BLaER1 (cell line): ENCODE measurements around the gene FANCB.
A peak's percentile ranks its signal among the peaks of the same experiment; 100 is the strongest.

Source experiments
- H3K27ac ChIP-seq: shearing (Covaris generic); formaldehyde crosslinking; 2 replicates; pipeline ENCODE4 v1.8.1; 2022
- H3K27me3 ChIP-seq: shearing (Covaris generic); formaldehyde crosslinking; 2 replicates; pipeline ENCODE4 v1.8.1; 2022
- H3K36me3 ChIP-seq: shearing (Covaris generic); formaldehyde crosslinking; 2 replicates; pipeline ENCODE4 v1.8.1; 2022
- H3K4me1 ChIP-seq: shearing (Covaris generic); formaldehyde crosslinking; 2 replicates; pipeline ENCODE4 v1.8.1; 2022
- H3K4me2 ChIP-seq: shearing (Covaris generic); formaldehyde crosslinking; 2 replicates; pipeline ENCODE4 v1.8.1; 2022
- H3K4me3 ChIP-seq: shearing (Covaris generic); formaldehyde crosslinking; 2 replicates; pipeline ENCODE4 v1.8.1; 2022
- H3K9ac ChIP-seq: shearing (Covaris generic); formaldehyde crosslinking; 2 replicates; pipeline ENCODE4 v1.8.1; 2022
- H3K9me3 ChIP-seq: shearing (Covaris generic); formaldehyde crosslinking; 2 replicates; pipeline ENCODE4 v1.8.1; 2022
- H4K20me1 ChIP-seq: shearing (Covaris generic); formaldehyde crosslinking; 2 replicates; pipeline ENCODE4 v1.8.1; 2022
- Cebpa-rat ChIP-seq: shearing (Covaris generic); IDR thresholded peaks from 2 replicates; pipeline ENCODE4 v1.8.1; 2022

FANCB gene

DNA sequence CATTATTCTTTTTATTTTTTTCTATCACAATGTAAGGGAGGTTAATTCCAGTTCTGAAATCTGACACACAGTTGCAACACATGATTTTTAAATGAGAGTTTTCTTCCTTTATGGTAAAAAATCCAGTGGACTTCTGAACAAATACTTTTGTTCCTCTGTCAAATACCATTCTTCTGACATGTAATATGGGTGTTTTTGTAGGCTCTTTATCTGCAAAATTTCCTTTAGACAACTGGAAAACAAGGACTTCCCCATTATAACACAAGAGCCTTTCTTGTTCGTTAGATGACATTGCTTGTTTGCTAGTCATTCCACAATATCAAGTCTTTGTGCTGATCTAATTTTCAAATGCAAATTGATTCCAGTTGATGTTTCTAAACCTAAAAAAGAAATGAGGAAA, 7.7 kb downstream of the FANCB start:
- peaks cover 6% of the 10 kb centered on the region; the same call in 1 of the 2 replicates for H3K36me3 ChIP-seq
- H3K4me2 ChIP-seq: no peak overlapping the region
- H4K20me1 ChIP-seq: no peaks in the 10 kb centered on the region
- peaks cover 45% of the 10 kb centered on the region for H3K27me3 ChIP-seq
- H3K4me3 ChIP-seq: no peak overlapping the region
- H3K9me3 ChIP-seq: peaks cover 22% of the 10 kb centered on the region
- H3K4me1 ChIP-seq: no peaks in the 10 kb centered on the region
- TF ChIP-seq Cebpa-rat: no peak
- H3K27ac ChIP-seq: no peak overlapping the region
- no peak overlapping the region for H3K9ac ChIP-seq

DNA sequence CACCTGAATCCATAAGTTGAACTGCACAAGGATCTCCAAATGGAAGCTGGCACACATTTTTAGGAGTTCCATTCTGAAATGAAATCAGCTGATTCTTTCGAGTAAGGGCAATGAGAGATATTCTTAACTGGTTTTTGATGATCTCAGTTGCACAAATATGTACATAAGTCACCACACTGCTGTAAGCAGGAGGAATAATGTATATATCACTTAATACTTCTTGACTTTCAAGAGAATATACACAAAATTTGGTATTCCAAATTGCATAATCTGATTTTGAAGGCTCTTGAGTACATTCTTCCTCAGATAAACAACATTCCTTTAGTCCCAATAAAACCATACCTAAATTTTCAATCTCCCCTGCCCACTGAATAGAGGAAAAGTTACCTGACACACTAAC, 8.2 kb downstream of the FANCB start:
- Histone ChIP-seq H3K4me2 (no peak overlapping the region), H3K9me3 (peaks cover 22% of the 10 kb centered on the region), H3K36me3 (peaks cover 6% of the 10 kb centered on the region; the same call in 1 of the 2 replicates), H3K4me3 (no peak overlapping the region), H3K9ac (no peak overlapping the region), H4K20me1 (no peaks in the 10 kb centered on the region), H3K4me1 (no peaks in the 10 kb centered on the region), H3K27ac (no peak overlapping the region), H3K27me3 (peaks cover 51% of the 10 kb centered on the region)
- TF ChIP-seq Cebpa-rat: no peak

DNA sequence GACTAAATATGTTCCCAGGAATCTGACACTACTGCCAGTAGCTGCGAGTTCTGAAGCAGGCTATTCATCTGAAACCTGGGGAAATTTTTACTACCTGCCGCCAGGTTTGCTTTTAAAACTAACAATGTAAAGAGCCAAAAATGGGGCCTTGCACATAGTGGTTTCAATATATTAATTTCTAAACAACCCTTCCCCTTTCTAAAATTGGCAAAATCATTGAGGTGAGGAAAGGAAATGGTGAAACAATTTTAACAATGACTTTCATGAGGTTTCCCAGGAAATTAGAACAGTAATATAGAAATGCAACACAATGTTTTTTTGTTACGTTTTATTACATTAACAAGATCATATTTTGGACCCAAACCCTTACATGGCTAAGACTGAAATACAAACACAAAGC, 21.3 kb downstream of the FANCB start:
- peaks cover 6% of the 10 kb centered on the region; the same call in 1 of the 2 replicates for H3K36me3 ChIP-seq
- 0 out of 2 replicates have a peak, but pooled peaks cover 4% of the 10 kb centered on the region for H3K4me1 ChIP-seq
- TF ChIP-seq Cebpa-rat: no peak
- H3K4me2 ChIP-seq: peak overlapping the region; percentile 11; the same call in 1 of the 2 replicates
- H4K20me1 ChIP-seq: no peaks in the 10 kb centered on the region
- H3K27ac ChIP-seq: no peak overlapping the region
- no peaks in the 10 kb centered on the region for H3K9me3 ChIP-seq
- H3K4me3 ChIP-seq: no peak overlapping the region
- peaks cover 79% of the 10 kb centered on the region for H3K27me3 ChIP-seq
- H3K9ac ChIP-seq: no peak overlapping the region

GRCh38 chrX:14843666-14844065, 29.2 kb downstream of the FANCB start:
- no peak for TF ChIP-seq Cebpa-rat
- Histone ChIP-seq H3K4me1 (no peaks in the 10 kb centered on the region), H3K9ac (no peak overlapping the region), H3K4me2 (no peak overlapping the region), H3K9me3 (no peaks in the 10 kb centered on the region), H3K27me3 (peaks cover 88% of the 10 kb centered on the region), H3K36me3 (no peaks in the 10 kb centered on the region), H3K4me3 (no peak overlapping the region), H4K20me1 (peaks cover 10% of the 10 kb centered on the region; the same call in 1 of the 2 replicates), H3K27ac (no peak overlapping the region)

DNA sequence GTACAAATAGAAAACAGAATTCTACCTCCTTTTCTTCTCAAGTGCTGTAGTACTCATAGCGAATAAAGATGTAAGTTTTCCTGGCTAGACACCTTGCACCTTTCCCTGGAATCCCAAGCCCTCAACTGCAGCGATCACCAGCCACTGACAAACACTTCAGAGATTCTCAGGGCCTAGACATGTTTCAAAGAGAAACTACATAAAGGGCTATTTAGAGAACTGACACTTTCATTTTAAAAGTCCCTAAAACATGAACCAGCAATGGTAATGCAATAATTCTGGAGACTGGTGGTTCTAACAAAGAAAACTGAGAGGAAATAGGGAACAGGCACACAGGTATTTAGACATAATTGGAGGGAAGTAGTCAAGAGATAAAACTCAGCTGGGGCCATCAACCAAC, 35.7 kb downstream of the FANCB start:
- H3K36me3 ChIP-seq: peaks cover 11% of the 10 kb centered on the region; the same call in 1 of the 2 replicates
- H3K27me3 ChIP-seq: peaks cover 89% of the 10 kb centered on the region
- H3K4me3 ChIP-seq: no peak overlapping the region
- no peaks in the 10 kb centered on the region for H3K9me3 ChIP-seq
- no peak overlapping the region for H3K9ac ChIP-seq
- H3K27ac ChIP-seq: no peak overlapping the region
- no peaks in the 10 kb centered on the region for H3K4me1 ChIP-seq
- H4K20me1 ChIP-seq: peaks cover 15% of the 10 kb centered on the region; the same call in 1 of the 2 replicates
- TF ChIP-seq Cebpa-rat: no peak
- no peak overlapping the region for H3K4me2 ChIP-seq

- no peaks in the 10 kb centered on the region for H3K4me1 ChIP-seq
- peaks cover 16% of the 10 kb centered on the region for H3K9me3 ChIP-seq
- no peak for TF ChIP-seq Cebpa-rat
- H3K4me2 ChIP-seq: no peak overlapping the region
- peaks cover 4% of the 10 kb centered on the region; the same call in 1 of the 2 replicates for H4K20me1 ChIP-seq
- H3K27me3 ChIP-seq: peaks cover 88% of the 10 kb centered on the region
- no peak overlapping the region for H3K27ac ChIP-seq
- no peak overlapping the region for H3K4me3 ChIP-seq
- H3K9ac ChIP-seq: no peak overlapping the region
- peaks cover 11% of the 10 kb centered on the region; the same call in 1 of the 2 replicates for H3K36me3 ChIP-seq
Measured at GRCh38 chrX:14832586-14832985, 40.3 kb downstream of the FANCB start.

DNA sequence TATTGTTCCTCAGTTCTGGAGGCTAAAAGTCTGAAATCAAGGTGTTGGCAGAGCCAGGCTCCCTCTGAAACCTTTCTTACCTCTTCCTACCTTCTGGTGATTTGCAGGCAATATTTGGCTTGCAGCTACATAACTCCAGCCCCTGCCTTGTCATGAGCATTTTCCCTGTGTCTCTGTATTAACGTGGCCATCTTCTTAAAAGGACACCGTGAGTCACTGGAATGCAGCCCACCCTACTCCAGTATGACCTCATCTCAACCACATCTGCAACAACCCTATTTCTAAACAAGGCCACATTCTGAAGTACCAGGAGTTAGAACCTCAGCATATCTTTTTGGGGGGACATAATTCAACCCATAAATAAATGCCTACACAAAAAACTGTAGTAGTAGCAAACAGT, 40.7 kb downstream of the FANCB start:
- Histone ChIP-seq H3K4me3 (no peak overlapping the region), H3K36me3 (peaks cover 11% of the 10 kb centered on the region; the same call in 1 of the 2 replicates), H3K27ac (no peak overlapping the region), H3K4me1 (no peaks in the 10 kb centered on the region), H3K27me3 (peaks cover 87% of the 10 kb centered on the region), H4K20me1 (peaks cover 4% of the 10 kb centered on the region; the same call in 1 of the 2 replicates), H3K9ac (no peak overlapping the region), H3K9me3 (peaks cover 16% of the 10 kb centered on the region), H3K4me2 (no peak overlapping the region)
- no peak for TF ChIP-seq Cebpa-rat

DNA sequence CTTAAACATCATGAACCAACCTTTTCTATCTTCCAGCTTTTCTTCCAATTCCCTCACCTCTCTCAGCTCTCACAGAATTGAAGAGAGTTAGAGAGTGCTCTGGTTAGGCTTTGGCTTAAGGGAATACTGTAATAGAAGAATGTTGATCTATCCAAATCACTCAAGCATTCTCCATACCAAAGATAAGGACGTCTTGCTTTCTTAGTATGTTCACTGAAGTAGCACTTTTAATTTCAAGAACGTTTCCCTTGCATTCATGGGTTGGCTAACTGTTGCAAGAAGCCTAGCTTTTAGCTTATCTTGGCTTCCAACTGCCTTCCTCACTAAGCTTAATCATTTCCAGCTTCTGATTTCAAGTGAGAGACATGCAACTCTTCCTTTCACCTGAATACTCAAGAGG, 43.2 kb downstream of the FANCB start:
- Histone ChIP-seq H3K9me3 (peaks cover 16% of the 10 kb centered on the region), H3K27ac (no peak overlapping the region), H4K20me1 (no peaks in the 10 kb centered on the region; the same call in 1 of the 2 replicates), H3K36me3 (no peaks in the 10 kb centered on the region), H3K4me3 (no peak overlapping the region), H3K27me3 (peaks cover 87% of the 10 kb centered on the region), H3K9ac (no peak overlapping the region), H3K4me1 (no peaks in the 10 kb centered on the region), H3K4me2 (no peak overlapping the region)
- TF ChIP-seq Cebpa-rat: no peak

- no peak for TF ChIP-seq Cebpa-rat
- Histone ChIP-seq H3K4me1 (no peaks in the 10 kb centered on the region), H3K9ac (no peak overlapping the region), H4K20me1 (no peaks in the 10 kb centered on the region; the same call in 1 of the 2 replicates), H3K27ac (no peak overlapping the region), H3K9me3 (peaks cover 16% of the 10 kb centered on the region), H3K36me3 (no peaks in the 10 kb centered on the region), H3K4me3 (no peak overlapping the region), H3K27me3 (peaks cover 77% of the 10 kb centered on the region), H3K4me2 (no peak overlapping the region)
Measured at GRCh38 chrX:14826319-14826718, 46.5 kb downstream of the FANCB start.

DNA sequence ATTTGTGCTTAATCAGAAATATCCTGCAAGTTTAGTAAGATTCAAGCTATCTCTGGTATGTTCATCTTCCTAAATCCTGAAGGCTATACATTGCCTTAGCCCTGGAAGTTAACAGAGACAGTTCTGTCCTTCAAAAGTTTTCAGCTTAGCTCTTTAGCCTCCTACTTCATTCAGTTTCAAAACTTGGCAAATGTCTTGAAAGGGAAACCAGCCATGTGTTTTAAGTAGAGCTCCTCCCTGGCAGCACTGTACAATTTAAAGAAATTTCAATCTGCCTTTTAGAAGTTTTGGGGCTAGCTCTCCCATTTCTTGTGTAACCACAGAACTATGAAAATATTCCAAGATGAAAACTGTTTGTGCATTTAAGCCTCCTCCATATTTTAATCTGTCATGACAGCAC, 47.0 kb downstream of the FANCB start:
- no peaks in the 10 kb centered on the region for H3K36me3 ChIP-seq
- H3K27ac ChIP-seq: no peak overlapping the region
- no peak overlapping the region for H3K4me2 ChIP-seq
- H3K9ac ChIP-seq: no peak overlapping the region
- no peaks in the 10 kb centered on the region; the same call in 1 of the 2 replicates for H4K20me1 ChIP-seq
- peaks cover 74% of the 10 kb centered on the region for H3K27me3 ChIP-seq
- H3K4me3 ChIP-seq: no peak overlapping the region
- H3K4me1 ChIP-seq: no peaks in the 10 kb centered on the region
- H3K9me3 ChIP-seq: peaks cover 16% of the 10 kb centered on the region
- no peak for TF ChIP-seq Cebpa-rat

DNA sequence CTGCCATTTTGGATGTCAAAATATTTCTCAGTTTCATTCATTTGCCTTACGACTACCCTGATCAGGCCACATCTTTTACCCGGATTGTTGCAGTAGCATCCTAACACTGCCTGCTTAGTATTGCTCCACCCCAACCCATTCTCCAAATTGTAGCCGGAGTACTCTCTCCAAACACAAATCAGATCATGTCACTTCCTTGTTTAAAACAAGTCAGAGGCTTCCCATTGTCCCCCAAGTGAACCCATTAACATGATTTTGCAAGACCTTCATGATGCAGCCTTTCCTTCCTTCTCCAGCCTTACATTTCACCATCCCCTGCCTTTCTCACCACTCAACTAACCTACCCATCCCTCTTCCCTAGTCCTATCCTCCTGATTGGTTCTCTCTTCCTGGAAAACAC, 53.1 kb downstream of the FANCB start:
- no peak overlapping the region for H3K4me3 ChIP-seq
- 0 out of 2 replicates have a peak, but pooled peaks cover 4% of the 10 kb centered on the region for H3K9me3 ChIP-seq
- H3K4me1 ChIP-seq: no peaks in the 10 kb centered on the region
- H3K9ac ChIP-seq: no peak overlapping the region
- peaks cover 54% of the 10 kb centered on the region for H3K27me3 ChIP-seq
- no peak overlapping the region for H3K27ac ChIP-seq
- H3K36me3 ChIP-seq: no peaks in the 10 kb centered on the region
- no peak overlapping the region for H3K4me2 ChIP-seq
- TF ChIP-seq Cebpa-rat: no peak
- H4K20me1 ChIP-seq: no peaks in the 10 kb centered on the region; the same call in 1 of the 2 replicates
